NCI-H2227 (cell line): Measurements from ENCODE around the gene SLC39A3.

Source experiments
- DNase-seq: peaks from one replicate; lab custom pipeline; 2025; ENCODE audit not compliant: unreplicated experiment; lab: John Stamatoyannopoulos, UW

Gene SLC39A3

GRCh38 chr19:2703691-2704216, 36.1 kb downstream of the SLC39A3 start:
- DNase-seq = no peak

GRCh38 chr19:2703077-2703437, 36.8 kb downstream of the SLC39A3 start:
- DNase-seq = no peak

GRCh38 chr19:2702170-2703076, 37.4 kb downstream of the SLC39A3 start, which contains the start of gene GNG7:
Gene GNG7, minus strand, starts transcription at chr19:2702694. Its CDS starts 182,006 bp downstream, at chr19:2520688.
- peak; percentile 93 for DNase-seq

- no peak for DNase-seq
Measured at GRCh38 chr19:2701361-2702169, 38.3 kb downstream of the SLC39A3 start.

- DNase-seq = no peak
Measured at GRCh38 chr19:2700660-2701360, 39.0 kb downstream of the SLC39A3 start.

GRCh38 chr19:2699413-2700140, 40.2 kb downstream of the SLC39A3 start:
- DNase-seq = no peak

- DNase-seq = no peak
Measured at GRCh38 chr19:2694196-2694595, 45.6 kb downstream of the SLC39A3 start.

GRCh38 chr19:2693492-2694160, 46.2 kb downstream of the SLC39A3 start:
- no peak for DNase-seq

GRCh38 chr19:2691951-2692350, 47.9 kb downstream of the SLC39A3 start:
- no peak for DNase-seq

- DNase-seq = no peak
Measured at GRCh38 chr19:2690856-2691255, 49.0 kb downstream of the SLC39A3 start.

GRCh38 chr19:2686360-2686759, 53.5 kb downstream of the SLC39A3 start:
- no peak for DNase-seq

GRCh38 chr19:2685204-2685704, 54.6 kb downstream of the SLC39A3 start:
- no peak for DNase-seq

- no peak for DNase-seq
Measured at GRCh38 chr19:2683430-2684003, 56.3 kb downstream of the SLC39A3 start.
